Vagina (tissue), 2 donors: ENCODE measurements around the gene PUS1.

Experiments
- CTCF ChIP-seq, 3 experiments: fragments of 450-650 bp in 2 of 3; fragments of 200-600 bp in 1 of 3; sonication (generic) in 1 of 3; IDR thresholded peaks; one replicate each; pipeline ENCODE4 v1.5.1; 2017 to 2019; ENCODE audit warnings: antibody characterized with exemption in 3 of 3, mild to moderate bottlenecking in 2 of 3, moderate library complexity in 2 of 3
- POLR2A ChIP-seq, 2 donors: fragments of 450-650 bp; IDR thresholded peaks; one replicate each; pipeline ENCODE4 v1.6.1; 2017; ENCODE audit warnings: antibody characterized with exemption in 2 of 2, mild to moderate bottlenecking in 2 of 2, moderate library complexity in 2 of 2
- POLR2AphosphoS5 ChIP-seq, 2 donors: sonication (generic); formaldehyde crosslinking; IDR thresholded peaks; one replicate each; pipeline ENCODE4 v1.9.0; 2017; ENCODE audit warnings: antibody characterized with exemption in 2 of 2, mild to moderate bottlenecking in 2 of 2, low read depth in 1 of 2; ENCODE audit not compliant: insufficient read depth in 1 of 2

GRCh38 chr12:131910302-131911027 lies 18.6 kb upstream of the PUS1 start:
- TF ChIP-seq CTCF (IDR thresholded peaks at IDR 0.05) (no peak), POLR2A (IDR thresholded peaks at IDR 0.05) (no peak), POLR2AphosphoS5 (IDR thresholded peaks at IDR 0.05; ENCODE audit: insufficient read depth in 1 of 2, low read depth in 1 of 2) (no peak)
